H9 (cell line): ENCODE measurements around the gene MALRD1. TPM values are rescaled to one million over a fixed set of nuclear protein-coding genes. Genes with fewer than 3 reads are reported as not detected.

ENCODE experiments used
- DNase-seq: peaks from one replicate; pipeline ENCODE4 v3.0.0-alpha.2; 2017
- H2AFZ ChIP-seq: one replicate; pipeline ENCODE4 v1.6.1; 2013; ENCODE audit warnings: mild to moderate bottlenecking, low read length, control low read depth, moderate library complexity
- H2AK5ac ChIP-seq: 2 replicates; pipeline ENCODE4 v1.6.1; 2013; ENCODE audit warnings: low read length, control low read depth, mixed read lengths; ENCODE audit not compliant: insufficient read length
- H2BK120ac ChIP-seq: one replicate; pipeline ENCODE4 v1.6.1; 2013; ENCODE audit warnings: low read depth, mild to moderate bottlenecking, low read length, control low read depth, inconsistent platforms; ENCODE audit not compliant: poor library complexity, severe bottlenecking
- H2BK12ac ChIP-seq: 2 replicates; pipeline ENCODE4 v1.6.1; 2013; ENCODE audit warnings: low read length, control low read depth, mixed read lengths, low read depth; ENCODE audit not compliant: insufficient read length
- H2BK15ac ChIP-seq: 2 replicates; pipeline ENCODE4 v1.6.1; 2013; ENCODE audit warnings: low read depth, low read length, control low read depth
- H2BK20ac ChIP-seq: one replicate; pipeline ENCODE4 v1.6.1; 2013; ENCODE audit warnings: low read depth, mild to moderate bottlenecking, low read length, control low read depth, inconsistent platforms; ENCODE audit not compliant: poor library complexity, severe bottlenecking
- H2BK5ac ChIP-seq: 2 replicates; pipeline ENCODE4 v1.6.1; 2013; ENCODE audit warnings: low read length, control low read depth, mixed read lengths; ENCODE audit not compliant: insufficient read length
- H3K14ac ChIP-seq: 2 replicates; pipeline ENCODE4 v1.6.1; 2013; ENCODE audit warnings: low read length, control low read depth; ENCODE audit not compliant: insufficient read depth
- H3K18ac ChIP-seq: 2 replicates; pipeline ENCODE4 v1.6.1; 2013; ENCODE audit warnings: low read depth, mild to moderate bottlenecking, mixed read lengths, low read length, control low read depth; ENCODE audit not compliant: insufficient read length
- H3K23ac ChIP-seq: 2 replicates; pipeline ENCODE4 v1.6.1; 2013; ENCODE audit warnings: low read length, control low read depth, mixed read lengths, low read depth; ENCODE audit not compliant: insufficient read length
- H3K23me2 ChIP-seq: 2 replicates; pipeline ENCODE4 v1.6.1; 2013; ENCODE audit warnings: low read depth, mild to moderate bottlenecking, mixed read lengths, low read length, control low read depth; ENCODE audit not compliant: insufficient read length, poor library complexity, severe bottlenecking
- H3K27ac ChIP-seq: 2 replicates; pipeline ENCODE4 v1.5.1; 2013; ENCODE audit warnings: low read length, control low read depth, mixed read lengths, low read depth; ENCODE audit not compliant: insufficient read length
- H3K27me3 ChIP-seq: 2 replicates; pipeline ENCODE4 v1.6.1; 2013; ENCODE audit warnings: low read length, control low read depth, inconsistent platforms; ENCODE audit not compliant: insufficient read depth
- H3K4ac ChIP-seq: 2 replicates; pipeline ENCODE4 v1.6.1; 2013; ENCODE audit warnings: low read depth, mild to moderate bottlenecking, control low read depth, inconsistent platforms, low read length, moderate library complexity
- H3K4me1 ChIP-seq: 2 replicates; pipeline ENCODE4 v1.6.1; 2013; ENCODE audit warnings: low read length, control low read depth, inconsistent platforms; ENCODE audit not compliant: insufficient read depth
- H3K4me2 ChIP-seq: 2 replicates; pipeline ENCODE4 v1.6.1; 2013; ENCODE audit warnings: low read length, control low read depth, mixed read lengths; ENCODE audit not compliant: insufficient read length, insufficient read depth
- H3K56ac ChIP-seq: 2 replicates; pipeline ENCODE4 v1.6.1; 2013; ENCODE audit warnings: low read depth, mild to moderate bottlenecking, mixed read lengths, low read length, control low read depth; ENCODE audit not compliant: insufficient read length
- H3K79me1 ChIP-seq: 2 replicates; pipeline ENCODE4 v1.6.1; 2013; ENCODE audit warnings: low read depth, mild to moderate bottlenecking, moderate library complexity, low read length, control low read depth, inconsistent platforms; ENCODE audit not compliant: insufficient read depth, poor library complexity, severe bottlenecking
- H3K79me2 ChIP-seq: 2 replicates; pipeline ENCODE4 v1.6.1; 2013; ENCODE audit warnings: low read length, control low read depth, inconsistent platforms; ENCODE audit not compliant: insufficient read depth
- H3K9ac ChIP-seq: 2 replicates; pipeline ENCODE4 v1.6.1; 2013; ENCODE audit warnings: low read length, control low read depth, mixed read lengths; ENCODE audit not compliant: insufficient read length; ENCODE audit errors: extremely low read depth
- H3K9me3 ChIP-seq: one replicate; pipeline ENCODE4 v1.6.1; 2013; ENCODE audit warnings: low read depth, low read length, inconsistent platforms; ENCODE audit not compliant: control insufficient read depth
- H3T11ph ChIP-seq: one replicate; pipeline ENCODE4 v1.6.1; 2013; ENCODE audit warnings: mild to moderate bottlenecking, low read length, control low read depth, inconsistent platforms
- H4K20me1 ChIP-seq: one replicate; pipeline ENCODE4 v1.6.1; 2013; ENCODE audit not compliant: control insufficient read depth, insufficient read length, insufficient read depth
- H4K5ac ChIP-seq: 2 replicates; pipeline ENCODE4 v1.6.1; 2013; ENCODE audit warnings: low read depth, mild to moderate bottlenecking, mixed read lengths, low read length, control low read depth; ENCODE audit not compliant: insufficient read length
- H4K8ac ChIP-seq: replicated peaks from 2 replicates; pipeline ENCODE4 v1.6.1; 2013; ENCODE audit warnings: low read length, control low read depth, mixed read lengths, low read depth; ENCODE audit not compliant: insufficient read length
- H4K91ac ChIP-seq: 2 replicates; pipeline ENCODE4 v1.6.1; 2013; ENCODE audit warnings: low read depth, mild to moderate bottlenecking, moderate library complexity, mixed read lengths, low read length, control low read depth; ENCODE audit not compliant: insufficient read length
- H3K27ac Mint-ChIP-seq, 3 experiments: 2 replicates in 2 of 3; 3 replicates in 1 of 3; pipeline ENCODE4 v1.8.0; 2020 to 2021; ENCODE audit warnings: mixed read lengths in 3 of 3, mild to moderate bottlenecking in 1 of 3, moderate library complexity in 1 of 3
- H3K27me3 Mint-ChIP-seq: 2 replicates; pipeline ENCODE4 v1.8.0; 2021; ENCODE audit warnings: low read depth, mild to moderate bottlenecking, moderate library complexity, mixed read lengths
- H3K36me3 Mint-ChIP-seq, 3 experiments: 2 replicates in 2 of 3; 3 replicates in 1 of 3; pipeline ENCODE4 v1.8.0; 2020 to 2021; ENCODE audit warnings: low read depth in 3 of 3, mixed read lengths in 3 of 3; ENCODE audit not compliant: insufficient read depth in 1 of 3
- H3K4me1 Mint-ChIP-seq, 2 experiments: 2 replicates each; pipeline ENCODE4 v1.8.0; 2020; ENCODE audit warnings: mixed read lengths in 2 of 2
- H3K4me3 Mint-ChIP-seq, 2 experiments: 2 replicates in 1 of 2; 3 replicates in 1 of 2; pipeline ENCODE4 v1.8.0; 2020 to 2021; ENCODE audit warnings: mild to moderate bottlenecking in 2 of 2, mixed read lengths in 2 of 2, moderate library complexity in 1 of 2
- H3K9me3 Mint-ChIP-seq, 2 experiments: 2 replicates in 1 of 2; 3 replicates in 1 of 2; pipeline ENCODE4 v1.8.0; 2020; ENCODE audit warnings: mild to moderate bottlenecking in 2 of 2, mixed read lengths in 2 of 2, moderate library complexity in 1 of 2
- CTCF ChIP-seq: fragments of 200-600 bp; sonication (generic); conservative IDR thresholded peaks from 3 replicates; pipeline ENCODE4 v1.8.0; 2021; ENCODE audit warnings: antibody characterized with exemption, mild to moderate bottlenecking
- WGBS: extraction: QIAGEN DNeasy Blood & Tissue Kit; methylation state at CpG from one replicate; pipeline ENCODE4 v1.1.7; 2013; ENCODE audit warnings: missing lambda C conversion rate, low lambda C conversion rate, mixed read lengths; ENCODE audit not compliant: insufficient read length; ENCODE audit errors: extremely low coverage; 5-methylcytosine and 5-hydroxymethylcytosine counted together
- total RNA-seq: library from RNA; stranded (reverse); gene quantifications from 2 replicates; pipeline ENCODE4 v1.2.1, GENCODE V29; 2021

Gene MALRD1
- total RNA-seq, 1 experiment from 2014 or later = 0.20 TPM

- H3K9me3 ChIP-seq = no peaks in the 10 kb centered on the region
- H4K5ac ChIP-seq = no peak overlapping the region
- no peak overlapping the region for H3K18ac ChIP-seq
- H2BK20ac ChIP-seq = no peak overlapping the region
- no peak overlapping the region for H2BK15ac ChIP-seq
- H2AFZ ChIP-seq = no peak overlapping the region
- no peaks in the 10 kb centered on the region for H3K27me3 Mint-ChIP-seq
- H3K79me1 ChIP-seq = no peaks in the 10 kb centered on the region
- H3K56ac ChIP-seq = no peak overlapping the region
- H2BK12ac ChIP-seq = no peak overlapping the region
- no peaks in the 10 kb centered on the region for H3K4me1 ChIP-seq
- H3K36me3 Mint-ChIP-seq = peaks cover 0 to 10% (median 0%) of the 10 kb centered on the region in 3 experiments; a peak in 2 of 7 replicates
- no peak overlapping the region for H4K8ac ChIP-seq
- no peaks in the 10 kb centered on the region for H3K4me1 Mint-ChIP-seq
- no peaks in the 10 kb centered on the region for H4K20me1 ChIP-seq
- H3K27ac Mint-ChIP-seq = no peak overlapping the region
- no peak overlapping the region for H2BK5ac ChIP-seq
- no CpG with 5 or more reads among the region's 1 CpG for WGBS
- no peak overlapping the region for H3T11ph ChIP-seq
- no peak overlapping the region for H3K14ac ChIP-seq
- H4K91ac ChIP-seq = no peak overlapping the region
- TF ChIP-seq CTCF = no peak
- H3K23ac ChIP-seq = no peak overlapping the region
- peaks cover 0 to 5% of the 10 kb centered on the region in 2 experiments; a peak in 2 of 5 replicates for H3K9me3 Mint-ChIP-seq
- no peaks in the 10 kb centered on the region for H3K79me2 ChIP-seq
- H3K4me3 Mint-ChIP-seq = no peak overlapping the region
- H3K23me2 ChIP-seq = no peaks in the 10 kb centered on the region
- H3K27me3 ChIP-seq = no peaks in the 10 kb centered on the region
- no peak overlapping the region for H3K4ac ChIP-seq
- no peak overlapping the region for H3K9ac ChIP-seq
- no peak overlapping the region for H2AK5ac ChIP-seq
- no peak overlapping the region for H3K27ac ChIP-seq
- no peak for DNase-seq
- H3K4me2 ChIP-seq = no peak overlapping the region
- no peak overlapping the region for H2BK120ac ChIP-seq
These were observed 360.3 kb downstream of the MALRD1 start for GRCh38 chr10:19408924-19409323.
